NCI-H128 (cell line): ENCODE results near the gene ARHGEF19.
"Not testable (repeated sequence)": the region's sequence is repeated elsewhere in the genome, so short reads cannot be mapped to it uniquely, and the experiment has no call there.

Experiments used
- DNase-seq: peaks from one replicate; lab custom pipeline; 2025; ENCODE audit not compliant: unreplicated experiment; lab: John Stamatoyannopoulos, UW

ARHGEF19 gene

DNA sequence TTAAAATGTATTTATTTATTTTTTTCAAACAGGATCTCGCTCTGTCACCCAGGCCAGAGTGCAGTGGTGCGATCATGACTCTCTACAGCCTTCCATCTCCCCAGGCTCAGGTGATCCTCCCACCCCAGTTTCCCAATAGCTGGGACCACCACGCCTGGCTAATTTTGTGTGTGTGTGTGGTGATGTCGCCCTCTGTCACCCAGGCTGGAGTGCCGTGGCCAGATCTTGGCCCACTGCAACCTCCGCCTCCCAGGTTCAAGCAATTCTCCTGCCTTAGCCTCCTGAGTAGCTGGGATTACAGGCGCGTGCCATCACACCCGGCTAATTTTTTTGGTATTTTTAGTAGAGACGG lies 44.3 kb downstream of the ARHGEF19 start:
- DNase-seq, result not testable (repeated sequence)

DNA sequence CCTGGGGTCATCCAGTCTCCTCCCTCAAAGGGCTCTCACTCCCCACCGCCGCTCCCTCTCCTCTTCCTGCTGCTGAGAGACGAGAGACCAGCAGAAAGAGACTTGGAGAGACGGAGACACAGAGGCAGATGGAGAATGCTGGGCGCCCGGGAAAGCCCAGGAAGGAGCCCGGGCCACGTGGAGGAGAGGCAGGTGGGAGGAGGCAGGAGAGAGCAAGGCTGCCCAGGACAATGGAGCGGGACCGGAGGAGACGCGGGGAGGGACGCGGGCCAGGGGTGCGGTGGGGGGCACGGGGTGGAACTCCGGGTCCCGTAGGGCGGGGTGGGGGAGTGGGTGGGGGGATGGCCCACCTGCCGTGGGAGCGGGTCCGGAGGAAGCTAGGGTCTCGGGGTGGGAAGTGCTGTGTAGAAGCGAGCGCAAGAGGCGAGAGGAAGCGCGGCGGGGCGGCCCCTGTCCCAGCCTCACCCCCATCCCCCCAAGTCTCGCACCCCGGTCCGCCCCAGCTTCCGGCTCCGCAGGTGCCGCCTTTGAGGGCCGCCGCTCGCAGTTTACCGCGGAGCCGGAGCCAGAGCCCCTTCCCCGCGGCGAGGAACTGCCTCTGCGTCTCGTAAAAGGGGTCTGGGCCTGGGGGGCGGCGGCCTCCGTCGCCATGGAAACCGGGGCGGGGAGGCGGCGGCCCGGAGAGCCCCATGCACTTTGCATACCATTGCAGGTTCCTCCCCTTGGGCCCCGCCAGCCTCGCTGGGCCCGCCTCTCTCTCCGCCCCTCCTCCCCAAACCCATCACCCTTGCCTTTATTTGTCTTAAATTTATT lies 44.9 kb downstream of the ARHGEF19 start:
- DNase-seq, result no peak

DNA sequence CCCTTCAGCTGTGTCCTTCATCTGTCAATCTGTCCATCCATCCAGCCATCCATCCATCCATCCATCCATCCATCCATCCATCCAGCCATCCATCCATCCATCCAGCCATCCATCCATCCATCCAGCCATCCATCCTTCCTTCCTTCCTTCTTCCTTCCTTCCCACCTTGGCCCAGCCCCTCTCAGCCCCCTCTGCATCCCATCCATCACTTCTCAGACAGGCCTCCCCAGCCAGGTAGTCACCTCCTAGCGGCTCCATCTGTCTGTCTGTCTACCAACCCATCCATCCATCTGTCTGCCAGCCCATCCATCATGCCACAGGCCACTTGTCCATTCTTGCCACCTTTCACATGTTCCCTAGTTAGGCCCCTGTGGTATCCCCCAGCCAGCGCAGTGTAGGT lies 46.3 kb downstream of the ARHGEF19 start:
- DNase-seq, result no peak

DNA sequence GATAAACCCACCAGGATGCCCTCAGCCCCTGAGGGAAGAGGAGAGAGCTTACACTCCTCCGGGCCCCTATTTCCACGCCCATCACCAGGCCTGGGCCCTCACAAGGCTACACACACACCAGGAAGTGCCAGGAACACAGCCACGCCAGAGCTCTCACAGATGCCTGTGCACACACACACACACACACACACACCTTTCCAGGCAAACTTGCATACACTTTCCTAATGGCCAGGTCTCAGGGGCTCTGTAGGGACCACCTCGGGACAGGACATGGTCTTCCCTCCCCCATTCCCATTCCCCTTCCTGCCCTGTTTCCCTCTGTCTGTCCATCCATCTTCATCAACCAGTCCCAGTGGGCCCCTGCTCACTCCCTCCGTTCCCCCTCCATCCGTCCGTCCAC lies 46.9 kb downstream of the ARHGEF19 start:
- no peak for DNase-seq

DNA sequence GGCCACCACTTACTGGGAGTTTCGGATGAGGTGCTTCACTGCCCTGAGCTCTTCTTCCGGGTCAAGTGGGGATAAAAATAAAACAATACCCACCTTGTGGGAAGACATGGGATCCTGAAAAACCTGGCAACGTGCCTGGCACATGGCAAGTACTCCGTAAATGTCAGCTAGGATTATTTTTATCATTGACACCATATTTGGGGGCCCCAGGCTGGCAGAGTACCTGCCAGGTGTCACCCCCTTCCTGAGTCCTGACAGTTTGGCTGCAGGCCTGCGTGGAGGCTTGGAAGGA lies 47.4 kb downstream of the ARHGEF19 start:
- no peak for DNase-seq

DNA sequence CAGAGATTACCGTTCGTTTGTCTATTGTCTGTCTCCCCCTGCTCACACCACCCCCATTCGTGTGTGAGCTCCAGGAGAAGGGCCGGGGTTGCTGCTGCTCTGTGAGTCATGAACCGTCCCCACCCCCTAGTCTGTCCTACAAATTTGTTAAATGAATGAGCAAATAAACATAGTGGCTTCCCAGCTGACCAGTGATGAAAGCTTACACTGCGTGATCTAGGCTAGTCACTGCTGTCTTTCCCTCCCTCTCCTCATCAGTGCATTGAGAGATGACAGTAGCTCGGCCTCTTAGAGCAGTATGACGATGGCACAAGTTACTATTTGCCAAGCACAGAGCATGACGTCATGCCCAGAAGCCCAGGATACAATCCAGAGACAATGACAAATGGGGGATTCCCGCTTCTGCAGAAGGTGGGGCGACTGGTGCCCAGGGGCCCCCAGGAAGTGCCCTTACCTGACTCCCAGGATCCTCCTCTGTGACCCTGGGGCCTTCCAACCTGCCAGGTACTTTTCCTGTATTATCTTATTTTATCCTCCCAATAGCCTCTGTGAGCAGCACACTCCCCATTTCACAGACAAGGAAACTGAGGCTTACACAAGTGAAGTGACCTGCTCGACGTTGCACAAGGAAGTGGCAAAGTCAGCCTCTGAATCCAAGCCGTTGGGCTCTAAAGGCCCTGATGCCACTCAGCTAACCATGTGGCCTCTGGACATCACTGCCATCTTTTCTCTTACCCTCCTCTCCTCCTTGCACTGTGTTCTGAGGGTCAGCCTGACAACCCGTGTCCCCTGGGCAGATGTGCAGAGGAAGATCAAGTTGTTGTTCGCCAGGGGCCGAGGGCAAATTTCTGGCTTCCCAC lies 48.0 kb downstream of the ARHGEF19 start:
- DNase-seq, result no peak

DNA sequence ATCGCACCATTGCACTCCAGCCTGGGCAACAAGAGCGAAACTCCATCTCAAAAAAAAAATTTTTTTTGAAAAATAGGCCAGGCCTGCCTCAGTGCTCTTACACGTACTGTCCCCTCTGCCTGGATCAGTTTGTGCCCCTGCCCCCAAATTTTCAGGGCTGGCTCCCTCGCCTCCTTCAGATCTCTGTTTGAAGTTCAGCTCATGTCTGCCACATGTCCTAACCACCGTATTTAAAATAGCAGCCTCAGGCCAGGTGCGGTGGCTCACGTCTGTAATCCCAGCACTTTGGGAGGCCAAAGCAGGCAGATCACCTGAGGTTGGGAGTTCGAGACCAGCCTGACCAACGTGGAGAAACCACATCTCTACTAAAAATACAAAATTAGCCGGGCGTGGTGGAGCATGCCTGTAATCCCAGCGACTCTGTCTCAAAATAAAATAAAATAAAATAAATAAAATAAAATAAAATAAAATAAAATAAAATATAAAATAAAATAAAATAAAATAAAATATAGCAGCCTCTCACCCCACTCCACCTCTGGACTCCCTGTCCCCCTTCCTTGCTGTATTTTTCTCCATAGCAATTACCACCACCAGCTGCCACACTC lies 48.7 kb downstream of the ARHGEF19 start:
- DNase-seq, result not testable (repeated sequence)

DNA sequence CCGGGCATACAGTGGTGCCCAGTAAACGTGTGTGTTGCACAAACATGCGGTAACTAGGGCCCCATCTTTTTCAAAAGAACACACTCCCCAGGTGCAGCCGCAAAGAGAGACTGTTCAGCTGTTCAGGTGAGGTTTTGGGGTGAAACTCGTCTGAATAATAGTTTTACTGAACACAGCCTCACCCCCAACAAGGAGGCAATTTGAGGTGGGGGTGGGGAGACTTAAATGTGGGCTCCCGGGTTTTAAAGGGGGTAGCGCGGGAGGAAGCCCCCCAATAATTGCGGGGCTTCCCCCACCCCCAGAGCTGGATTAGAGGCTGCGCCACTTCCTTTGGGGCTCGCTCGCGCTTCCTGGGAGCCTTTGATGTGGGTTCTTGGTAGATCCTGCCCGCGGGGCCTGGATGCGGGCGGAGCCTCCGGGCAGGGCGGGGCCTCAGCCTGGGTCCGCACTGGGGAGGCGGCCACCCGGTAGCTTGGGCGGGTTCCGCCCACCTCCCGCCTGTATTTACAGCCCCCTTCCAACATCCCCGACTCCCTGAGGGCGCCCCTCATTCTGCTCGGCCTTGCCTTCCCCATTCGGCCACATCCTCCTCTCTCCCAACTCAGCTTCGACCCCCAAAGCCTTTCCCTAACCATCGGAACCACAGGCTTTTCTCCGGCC lies 50.2 kb downstream of the ARHGEF19 start:
- no peak for DNase-seq

DNA sequence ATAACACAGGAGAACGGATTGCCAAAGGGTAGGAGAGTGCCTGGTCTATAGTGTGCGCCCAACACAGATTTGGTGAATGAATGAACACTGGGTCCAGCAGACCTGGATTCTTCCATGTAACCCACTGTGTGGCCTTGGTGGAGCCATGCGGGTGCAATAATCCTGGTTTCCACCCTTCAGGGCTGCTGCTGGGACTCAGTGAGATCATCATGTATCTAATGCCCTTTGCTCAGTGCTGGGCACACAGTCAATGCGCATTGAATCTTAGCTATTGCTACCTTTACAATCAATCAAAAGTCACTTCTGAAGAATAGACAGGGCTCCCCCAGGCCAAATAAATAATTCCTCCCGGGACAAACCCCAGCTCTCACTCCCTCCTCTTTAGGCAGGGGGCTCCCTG lies 50.7 kb downstream of the ARHGEF19 start:
- no peak for DNase-seq

DNA sequence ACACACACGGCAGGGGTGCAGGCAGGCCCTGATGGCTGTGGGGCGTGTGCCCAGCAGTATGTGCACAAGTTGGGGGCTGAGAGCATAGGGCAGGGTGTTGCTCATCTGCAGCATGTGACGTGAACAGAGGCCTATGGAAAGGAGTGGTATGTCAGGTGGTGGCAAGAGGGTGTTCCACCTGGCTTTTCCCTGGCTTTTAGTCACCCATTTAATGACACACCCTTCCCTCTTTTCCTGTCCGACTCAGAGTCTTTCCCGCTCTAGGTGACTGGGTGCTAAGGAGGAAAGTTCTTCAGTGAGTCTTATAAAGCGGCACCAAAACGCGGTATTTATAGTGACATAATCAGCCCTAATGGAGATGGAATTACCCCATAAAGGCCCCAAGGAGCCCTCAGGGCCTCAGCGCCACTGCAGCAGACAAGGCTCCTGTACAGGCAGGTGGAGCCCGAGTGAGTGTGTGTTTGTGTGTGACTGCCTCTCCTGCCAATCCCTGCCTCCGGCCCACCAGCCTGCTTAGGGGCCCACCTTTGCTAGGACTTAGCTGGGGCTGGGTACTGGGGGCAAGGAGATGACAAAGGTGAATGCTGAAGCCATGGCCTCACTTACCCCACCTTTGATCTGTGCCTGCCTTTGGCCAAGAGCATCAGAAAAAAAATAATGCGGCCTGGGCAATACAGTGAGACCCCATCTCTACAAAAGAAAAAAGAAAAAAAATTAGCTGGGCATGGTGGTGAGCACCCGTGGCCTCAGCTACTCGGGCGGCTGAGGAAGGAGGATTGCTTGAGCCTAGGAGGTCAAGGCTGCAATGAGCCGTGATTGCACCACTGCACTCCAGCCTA lies 53.2 kb downstream of the ARHGEF19 start:
- DNase-seq, result no peak

DNA sequence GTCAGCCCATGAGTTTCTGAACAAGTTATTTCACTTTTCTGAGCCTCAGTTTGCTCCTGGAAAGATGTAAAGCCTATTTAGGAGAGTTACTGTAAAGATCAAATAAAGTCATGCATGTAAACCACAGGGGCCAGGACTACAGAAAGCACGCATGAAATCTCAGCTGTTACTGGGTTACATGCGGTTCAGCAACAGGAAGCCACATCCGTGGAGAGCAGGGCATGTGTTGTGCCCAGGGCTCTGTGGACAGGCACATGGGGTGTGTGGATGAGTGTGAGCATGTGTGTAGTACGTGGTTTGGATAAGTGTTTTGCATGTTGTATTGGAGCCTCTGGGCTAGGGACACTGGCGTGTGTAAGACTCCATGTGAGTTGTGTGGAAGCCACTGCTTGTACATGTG lies 54.4 kb downstream of the ARHGEF19 start:
- no peak for DNase-seq

DNA sequence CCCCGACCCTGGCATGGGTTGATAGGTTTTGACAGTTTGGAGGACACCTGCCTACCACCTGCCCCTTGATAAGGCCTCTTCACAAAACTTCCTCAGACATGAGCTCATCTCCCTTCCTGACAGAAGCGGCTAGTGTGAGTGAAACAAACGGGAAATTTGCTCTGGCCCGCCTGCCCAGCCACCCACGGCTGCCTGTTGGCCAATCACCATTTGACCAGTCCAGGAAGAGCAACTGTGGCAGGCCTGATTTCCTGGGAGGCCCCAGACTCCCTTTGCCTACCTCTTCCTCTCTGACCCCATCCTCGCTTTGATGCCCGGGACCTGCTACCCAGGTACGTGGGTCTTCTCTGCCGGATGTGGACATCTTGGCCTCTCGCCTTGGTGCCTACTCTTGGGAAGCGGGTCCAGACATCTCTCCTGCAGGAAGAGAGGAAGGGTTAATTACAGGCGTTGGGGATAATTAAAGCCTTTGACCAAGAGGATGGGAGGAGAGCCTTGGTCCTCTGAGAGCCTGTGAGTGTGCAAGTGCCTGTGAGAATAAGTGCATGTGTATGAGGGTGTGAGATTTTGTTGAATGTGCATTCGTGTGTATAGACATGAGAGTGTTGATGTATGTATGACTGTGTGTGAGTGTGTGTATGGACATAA lies 55.5 kb downstream of the ARHGEF19 start:
- no peak for DNase-seq

DNA sequence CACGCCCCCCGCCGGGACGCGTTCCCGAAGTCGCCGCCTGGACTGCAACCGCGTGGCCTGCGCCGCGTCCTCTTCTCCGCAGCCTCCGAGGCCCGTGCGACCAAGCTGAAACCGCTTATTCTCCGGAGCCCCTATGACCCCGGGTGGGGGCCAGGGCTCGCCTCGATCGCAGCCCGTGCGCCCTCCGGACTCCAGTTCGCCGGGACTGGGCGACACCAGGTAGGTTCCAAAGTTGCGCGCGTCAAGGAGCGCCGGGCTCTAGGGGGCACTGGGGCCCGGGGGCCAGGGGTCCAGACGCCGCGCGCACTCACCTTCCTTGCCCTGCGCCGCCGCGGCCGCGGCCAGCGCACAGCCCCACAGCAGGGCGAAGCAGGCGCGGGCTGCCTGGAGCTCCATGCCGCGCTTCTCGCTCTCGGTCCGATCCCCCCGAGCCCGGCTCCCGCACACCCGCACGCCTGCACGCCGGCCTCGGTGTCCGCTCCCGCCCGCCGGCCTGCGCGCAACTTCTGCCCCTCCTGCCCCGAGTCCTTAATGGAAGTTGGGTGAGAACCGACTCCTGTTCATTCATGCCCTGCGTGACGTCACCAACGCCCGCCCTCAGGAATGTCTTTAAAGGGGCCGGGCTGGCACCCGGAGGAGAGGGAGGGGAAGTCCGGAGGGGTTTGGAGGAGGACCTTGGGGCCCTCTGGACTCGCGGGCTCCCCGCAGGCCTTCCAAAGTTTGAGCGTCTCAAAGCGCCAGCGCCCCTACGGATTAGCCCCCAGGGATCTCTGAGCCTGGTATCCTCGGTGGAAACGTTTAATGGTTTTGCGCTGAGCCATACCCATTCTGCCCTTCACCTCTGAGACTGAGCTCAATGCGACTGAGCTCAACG lies 56.7 kb downstream of the ARHGEF19 start, which contains the start of gene EPHA2:
EPHA2 (minus strand) TSS at position 533 of the 874 bp plus-strand sequence; CDS start at position 396, 137 bp downstream.
- DNase-seq, result no peak

DNA sequence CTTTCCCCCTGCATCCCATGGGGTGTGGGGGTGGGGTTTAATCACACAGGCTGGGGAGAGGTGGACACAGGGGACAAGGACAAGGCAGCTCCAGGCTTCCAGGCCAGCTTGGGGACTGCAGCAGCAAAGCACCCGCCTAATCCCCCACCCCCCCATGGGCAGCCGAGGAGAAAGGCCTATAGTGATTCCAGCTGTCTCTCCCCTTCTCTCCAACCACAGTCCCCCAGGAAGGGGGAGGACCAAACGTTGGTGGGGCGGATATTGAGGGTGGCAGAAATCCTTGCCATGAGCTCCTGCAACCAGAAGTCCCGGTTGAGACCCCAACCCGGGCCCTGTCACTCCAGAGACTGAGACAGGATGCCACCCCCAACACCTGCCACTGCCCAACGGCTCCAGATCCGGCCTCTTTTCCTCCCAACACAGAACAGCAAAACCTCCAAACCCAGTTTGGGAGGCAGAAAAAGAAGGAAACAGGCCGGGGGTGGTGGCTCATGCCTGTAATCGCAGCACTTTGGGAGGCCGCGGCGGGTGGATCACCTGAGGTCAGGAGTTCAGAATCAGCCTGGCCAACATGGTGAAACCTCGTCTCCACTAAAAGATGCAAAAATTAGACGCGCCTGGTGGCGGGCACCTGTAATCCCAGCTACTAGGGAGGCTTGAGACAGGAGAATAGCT lies 58.3 kb downstream of the ARHGEF19 start:
- no peak for DNase-seq

DNA sequence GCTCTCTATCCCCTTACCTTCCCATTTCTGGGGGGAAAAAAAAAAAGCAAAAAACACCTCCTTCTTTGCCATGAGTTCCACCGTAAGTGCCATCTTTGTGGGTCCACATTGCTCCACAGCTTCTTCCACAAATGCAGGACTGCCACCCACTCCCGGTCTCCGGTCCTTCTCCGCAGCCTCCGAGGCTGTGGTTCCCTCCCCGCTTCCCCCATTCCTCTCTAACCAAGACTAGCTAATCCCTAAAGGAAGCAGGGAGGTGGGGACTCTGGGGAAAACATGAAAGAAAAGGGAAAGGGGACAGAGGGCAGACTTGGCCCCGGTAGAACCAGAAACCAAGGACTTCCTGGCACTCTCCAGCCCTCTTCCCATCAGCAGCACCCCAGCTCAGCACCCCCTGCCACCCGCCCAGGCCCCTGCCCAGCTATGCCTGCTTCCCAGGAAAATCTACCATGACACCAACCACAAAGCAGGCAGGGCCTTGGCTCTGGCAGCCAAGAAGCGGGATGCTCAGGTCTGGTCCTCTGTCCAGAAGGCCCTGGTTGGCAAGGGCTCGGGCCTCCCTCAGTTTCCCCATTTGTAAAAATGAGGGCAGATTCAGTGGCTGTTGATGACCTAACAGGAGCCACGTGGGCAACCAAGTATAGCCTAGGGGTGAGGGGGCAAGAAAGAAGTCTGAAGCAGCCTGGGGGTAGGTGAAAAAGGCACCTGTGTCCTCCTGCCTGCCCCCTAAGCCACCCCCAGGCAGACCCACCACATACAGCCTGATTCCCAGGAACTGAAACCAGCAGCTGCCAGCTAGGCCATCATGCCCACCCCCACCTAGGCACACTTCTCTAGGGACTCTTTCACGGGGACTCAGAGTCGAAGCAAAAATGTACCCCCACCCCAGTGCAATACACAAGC lies 59.1 kb downstream of the ARHGEF19 start:
- DNase-seq, result no peak

DNA sequence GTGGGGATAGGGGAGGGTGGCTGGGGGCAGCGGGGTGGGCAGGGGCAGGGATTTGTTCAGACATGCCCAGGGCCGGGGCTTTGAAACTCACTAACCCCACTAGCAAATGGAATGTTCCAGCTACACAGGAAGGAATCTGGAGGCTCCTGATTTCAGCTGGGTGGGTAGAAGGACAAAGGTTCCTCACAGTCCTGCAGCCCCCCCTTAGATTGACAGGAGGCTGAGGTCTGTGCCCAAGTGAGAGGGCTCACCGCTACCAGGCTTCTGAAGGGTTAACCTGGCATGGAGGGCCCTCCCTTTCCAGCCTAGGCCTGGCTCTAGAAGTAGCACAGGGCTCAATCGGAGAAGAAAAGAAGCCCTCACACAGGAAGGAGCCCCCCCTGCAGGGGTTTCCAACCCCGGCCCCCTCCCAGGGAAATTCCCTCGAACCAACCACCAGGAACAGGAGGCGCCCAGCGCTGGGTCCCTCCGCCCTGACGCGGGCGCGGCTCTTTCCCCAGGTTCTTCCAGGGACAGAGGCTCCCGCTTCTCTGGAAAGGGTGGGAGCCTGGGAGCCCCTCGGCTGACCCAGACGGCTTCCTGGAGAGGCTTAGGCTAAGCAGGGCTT lies 59.9 kb downstream of the ARHGEF19 start:
- DNase-seq, result no peak

DNA sequence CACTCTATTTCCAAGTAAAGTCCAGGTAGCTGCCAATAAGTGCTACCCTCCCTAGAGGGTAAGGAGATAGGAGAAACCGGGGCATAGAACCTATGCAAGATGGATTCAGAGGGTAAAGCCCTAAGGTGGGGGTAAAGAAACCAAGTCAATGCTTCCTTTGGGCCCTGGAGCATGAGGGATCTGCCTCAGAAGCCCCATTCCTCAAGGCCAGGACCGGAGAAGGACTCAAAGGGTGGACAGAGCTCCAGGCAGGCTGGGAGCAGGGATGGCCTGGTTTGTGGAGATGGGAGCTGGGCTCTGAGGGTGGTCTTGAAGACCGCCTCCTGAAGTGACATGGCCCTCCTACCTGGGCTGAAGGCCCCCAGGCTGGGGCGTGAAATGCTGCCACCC lies 60.5 kb downstream of the ARHGEF19 start:
- no peak for DNase-seq
